Neural cell (in vitro differentiated cells): ENCODE measurements around the gene FGD6. TPM values are rescaled to one million over a fixed set of nuclear protein-coding genes. Genes with fewer than 3 reads are reported as not detected.
A peak's percentile ranks its signal among the peaks of the same experiment; 100 is the strongest.

Experiments used
- H2AFZ ChIP-seq: fragments of 200-600, 300-800 bp; sonication (generic), shearing (Covaris generic); 2 replicates; pipeline ENCODE4 v1.6.0; 2014; ENCODE audit warnings: low read depth, mild to moderate bottlenecking, antibody characterized with exemption, low read length, moderate library complexity
- H3F3A ChIP-seq: fragments of 200-600 bp; shearing (Covaris generic); 2 replicates; pipeline ENCODE4 v1.6.1; 2016; ENCODE audit warnings: mild to moderate bottlenecking, moderate library complexity, mixed read lengths, antibody characterized with exemption, low read length; ENCODE audit not compliant: insufficient read depth, poor library complexity, severe bottlenecking
- H3K27ac ChIP-seq: fragments of 200-600, 300-800 bp; sonication (generic), shearing (Covaris generic); 2 replicates; pipeline ENCODE4 v1.5.1; 2014; ENCODE audit warnings: mild to moderate bottlenecking, low read length, moderate library complexity
- H3K27me3 ChIP-seq: fragments of 300-800, 200-600 bp; sonication (generic), shearing (Covaris generic); 2 replicates; pipeline ENCODE4 v1.6.0; 2014; ENCODE audit warnings: mild to moderate bottlenecking, low read depth, low read length, moderate library complexity; ENCODE audit not compliant: insufficient read depth
- H3K36me3 ChIP-seq: fragments of 300-800, 200-600 bp; sonication (generic), shearing (Covaris generic); 2 replicates; pipeline ENCODE4 v1.5.1; 2014; ENCODE audit warnings: mild to moderate bottlenecking, antibody characterized with exemption, low read length, moderate library complexity; ENCODE audit not compliant: insufficient read depth
- H3K4me2 ChIP-seq: fragments of 300-800, 200-600 bp; sonication (generic), shearing (Covaris generic); 2 replicates; pipeline ENCODE4 v1.6.0; 2014; ENCODE audit warnings: mild to moderate bottlenecking, low read length
- H3K4me3 ChIP-seq: fragments of 300-800, 200-600 bp; sonication (generic), shearing (Covaris generic); 2 replicates; pipeline ENCODE4 v1.5.1; 2014; ENCODE audit warnings: mild to moderate bottlenecking, low read length, moderate library complexity
- H3K79me2 ChIP-seq: fragments of 200-600 bp; shearing (Covaris generic); replicated peaks from 2 replicates; pipeline ENCODE4 v1.6.0; 2014; ENCODE audit warnings: mild to moderate bottlenecking, low read length, moderate library complexity; ENCODE audit not compliant: insufficient read depth
- H3K9ac ChIP-seq: fragments of 300-800, 200-600 bp; sonication (generic), shearing (Covaris generic); 2 replicates; pipeline ENCODE4 v1.6.1; 2016; ENCODE audit warnings: mild to moderate bottlenecking, low read length, mixed read lengths
- H3K9me2 ChIP-seq: fragments of 200-600 bp; shearing (Covaris generic); 2 replicates; pipeline ENCODE4 v1.6.1; 2016; ENCODE audit warnings: mild to moderate bottlenecking, low read length, mixed read lengths; ENCODE audit not compliant: insufficient read depth
- H3K9me3 ChIP-seq: fragments of 200-600, 300-800 bp; sonication (generic), shearing (Covaris generic); 2 replicates; pipeline ENCODE4 v1.6.1; 2016; ENCODE audit warnings: mild to moderate bottlenecking, mixed run types, low read length, moderate library complexity, mixed read lengths
- H4K20me1 ChIP-seq: fragments of 200-600 bp; shearing (Covaris generic); 2 replicates; pipeline ENCODE4 v1.6.1; 2016; ENCODE audit warnings: mild to moderate bottlenecking, mixed run types; ENCODE audit not compliant: insufficient read depth
- CTCF ChIP-seq: fragments of 450-650 bp; IDR thresholded peaks from 2 replicates; pipeline ENCODE4 v1.5.1; 2014; ENCODE audit warnings: antibody characterized with exemption, mild to moderate bottlenecking, moderate library complexity; ENCODE audit not compliant: poor library complexity, severe bottlenecking
- EP300 ChIP-seq: fragments of 450-650 bp; conservative IDR thresholded peaks from 2 replicates; pipeline ENCODE4 v1.6.1; 2014; ENCODE audit warnings: antibody characterized with exemption, mild to moderate bottlenecking, moderate library complexity; ENCODE audit not compliant: poor library complexity, severe bottlenecking
- EZH2 ChIP-seq: fragments of 200-600, 300-800 bp; shearing (Covaris generic), sonication (generic); IDR thresholded peaks from 2 replicates; pipeline ENCODE4 v1.6.1; 2014; ENCODE audit warnings: antibody characterized with exemption, low read length, borderline replicate concordance, mild to moderate bottlenecking; ENCODE audit not compliant: insufficient read depth, poor library complexity, severe bottlenecking
- MXI1 ChIP-seq: fragments of 450-650 bp; conservative IDR thresholded peaks from 2 replicates; pipeline ENCODE4 v1.6.1; 2014; ENCODE audit warnings: antibody characterized with exemption, mild to moderate bottlenecking; ENCODE audit not compliant: poor library complexity, severe bottlenecking
- POLR2AphosphoS5 ChIP-seq: IDR thresholded peaks from 2 replicates; pipeline ENCODE4 v1.6.1; 2012
- RAD21 ChIP-seq: fragments of 450-650 bp; conservative IDR thresholded peaks from 2 replicates; pipeline ENCODE4 v1.6.1; 2014; ENCODE audit warnings: antibody characterized with exemption, mild to moderate bottlenecking, moderate library complexity
- REST ChIP-seq: IDR thresholded peaks from 2 replicates; pipeline ENCODE4 v1.6.1; 2012; ENCODE audit warnings: borderline replicate concordance
- SMC3 ChIP-seq: fragments of 450-650 bp; conservative IDR thresholded peaks from 2 replicates; pipeline ENCODE4 v1.6.1; 2014; ENCODE audit warnings: antibody characterized with exemption, mild to moderate bottlenecking, moderate library complexity; ENCODE audit not compliant: poor library complexity
- TAF1 ChIP-seq: IDR thresholded peaks from 2 replicates; pipeline ENCODE4 v1.6.1; 2012; ENCODE audit warnings: low read depth
- polyA plus RNA-seq: library from polyadenylated mRNA; depleted of rRNA; stranded (reverse); fragments of >200 nt; gene quantifications from 2 replicates; pipeline ENCODE4 v1.2.3, GENCODE V29; 2014

Gene FGD6
- polyA plus RNA-seq, 1 donor from 2014 or later: 4.6 TPM

- no peak overlapping the region for H3K27ac ChIP-seq
- H3K9me2 ChIP-seq: no peaks in the 10 kb centered on the region
- no peak overlapping the region for H3K4me2 ChIP-seq
- peak overlapping the region; percentile 6 for H3K9ac ChIP-seq
- no peaks in the 10 kb centered on the region for H3K36me3 ChIP-seq
- H3F3A ChIP-seq: no peaks in the 10 kb centered on the region
- no peaks in the 10 kb centered on the region for H4K20me1 ChIP-seq
- no peaks in the 10 kb centered on the region for H3K79me2 ChIP-seq
- no peak overlapping the region for H2AFZ ChIP-seq
- H3K9me3 ChIP-seq: no peaks in the 10 kb centered on the region
- H3K27me3 ChIP-seq: no peaks in the 10 kb centered on the region
- H3K4me3 ChIP-seq: no peak overlapping the region
- TF ChIP-seq POLR2AphosphoS5: no peak
Observed at GRCh38 chr12:95116773-95117172, 100.5 kb downstream of the FGD6 start.

GRCh38 chr12:95116341-95116740, 100.9 kb downstream of the FGD6 start:
- Histone ChIP-seq H3K79me2 (no peaks in the 10 kb centered on the region), H3K9me2 (no peaks in the 10 kb centered on the region), H3K4me3 (no peak overlapping the region), H3K27me3 (no peaks in the 10 kb centered on the region), H3K9me3 (no peaks in the 10 kb centered on the region), H3K9ac (no peak overlapping the region), H3K36me3 (no peaks in the 10 kb centered on the region), H2AFZ (no peak overlapping the region), H3K4me2 (no peak overlapping the region), H3F3A (no peaks in the 10 kb centered on the region), H4K20me1 (no peaks in the 10 kb centered on the region), H3K27ac (no peak overlapping the region)
- TF ChIP-seq RAD21 (no peak), POLR2AphosphoS5 (no peak), EP300 (no peak), SMC3 (no peak), TAF1 (no peak), REST (no peak), EZH2 (no peak), MXI1 (no peak), CTCF (no peak)

- Histone ChIP-seq H3K79me2 (no peaks in the 10 kb centered on the region), H3K9me2 (no peaks in the 10 kb centered on the region), H3K9ac (no peak overlapping the region), H3K36me3 (no peaks in the 10 kb centered on the region), H4K20me1 (no peaks in the 10 kb centered on the region), H3K27ac (no peak overlapping the region), H3K4me2 (no peak overlapping the region), H3K4me3 (no peak overlapping the region), H3K9me3 (no peaks in the 10 kb centered on the region), H3F3A (no peaks in the 10 kb centered on the region), H3K27me3 (no peaks in the 10 kb centered on the region), H2AFZ (no peak overlapping the region)
- TF ChIP-seq MXI1: no peak
- TF ChIP-seq TAF1: no peak
- no peak for TF ChIP-seq EP300
- TF ChIP-seq SMC3: no peak
- TF ChIP-seq RAD21: no peak
- TF ChIP-seq POLR2AphosphoS5: no peak
- TF ChIP-seq EZH2: no peak
- TF ChIP-seq CTCF: no peak
- TF ChIP-seq REST: no peak
Observed at GRCh38 chr12:95115641-95116040, 101.6 kb downstream of the FGD6 start.
